H9 (cell line): Measurements from ENCODE around the gene CAMSAP2. TPM values are rescaled to one million over a fixed set of nuclear protein-coding genes. Genes with fewer than 3 reads are reported as not detected.

ENCODE experiments used
- DNase-seq: peaks from one replicate; pipeline ENCODE4 v3.0.0-alpha.2; 2017
- H2AFZ ChIP-seq: one replicate; pipeline ENCODE4 v1.6.1; 2013; ENCODE audit warnings: mild to moderate bottlenecking, low read length, control low read depth, moderate library complexity
- H2AK5ac ChIP-seq: 2 replicates; pipeline ENCODE4 v1.6.1; 2013; ENCODE audit warnings: low read length, control low read depth, mixed read lengths; ENCODE audit not compliant: insufficient read length
- H2BK120ac ChIP-seq: one replicate; pipeline ENCODE4 v1.6.1; 2013; ENCODE audit warnings: low read depth, mild to moderate bottlenecking, low read length, control low read depth, inconsistent platforms; ENCODE audit not compliant: poor library complexity, severe bottlenecking
- H2BK12ac ChIP-seq: 2 replicates; pipeline ENCODE4 v1.6.1; 2013; ENCODE audit warnings: low read length, control low read depth, mixed read lengths, low read depth; ENCODE audit not compliant: insufficient read length
- H2BK15ac ChIP-seq: 2 replicates; pipeline ENCODE4 v1.6.1; 2013; ENCODE audit warnings: low read depth, low read length, control low read depth
- H2BK20ac ChIP-seq: one replicate; pipeline ENCODE4 v1.6.1; 2013; ENCODE audit warnings: low read depth, mild to moderate bottlenecking, low read length, control low read depth, inconsistent platforms; ENCODE audit not compliant: poor library complexity, severe bottlenecking
- H2BK5ac ChIP-seq: 2 replicates; pipeline ENCODE4 v1.6.1; 2013; ENCODE audit warnings: low read length, control low read depth, mixed read lengths; ENCODE audit not compliant: insufficient read length
- H3K14ac ChIP-seq: 2 replicates; pipeline ENCODE4 v1.6.1; 2013; ENCODE audit warnings: low read length, control low read depth; ENCODE audit not compliant: insufficient read depth
- H3K18ac ChIP-seq: 2 replicates; pipeline ENCODE4 v1.6.1; 2013; ENCODE audit warnings: low read depth, mild to moderate bottlenecking, mixed read lengths, low read length, control low read depth; ENCODE audit not compliant: insufficient read length
- H3K23ac ChIP-seq: 2 replicates; pipeline ENCODE4 v1.6.1; 2013; ENCODE audit warnings: low read length, control low read depth, mixed read lengths, low read depth; ENCODE audit not compliant: insufficient read length
- H3K23me2 ChIP-seq: 2 replicates; pipeline ENCODE4 v1.6.1; 2013; ENCODE audit warnings: low read depth, mild to moderate bottlenecking, mixed read lengths, low read length, control low read depth; ENCODE audit not compliant: insufficient read length, poor library complexity, severe bottlenecking
- H3K27ac ChIP-seq: 2 replicates; pipeline ENCODE4 v1.5.1; 2013; ENCODE audit warnings: low read length, control low read depth, mixed read lengths, low read depth; ENCODE audit not compliant: insufficient read length
- H3K27me3 ChIP-seq: 2 replicates; pipeline ENCODE4 v1.6.1; 2013; ENCODE audit warnings: low read length, control low read depth, inconsistent platforms; ENCODE audit not compliant: insufficient read depth
- H3K4ac ChIP-seq: 2 replicates; pipeline ENCODE4 v1.6.1; 2013; ENCODE audit warnings: low read depth, mild to moderate bottlenecking, control low read depth, inconsistent platforms, low read length, moderate library complexity
- H3K4me1 ChIP-seq: 2 replicates; pipeline ENCODE4 v1.6.1; 2013; ENCODE audit warnings: low read length, control low read depth, inconsistent platforms; ENCODE audit not compliant: insufficient read depth
- H3K4me2 ChIP-seq: 2 replicates; pipeline ENCODE4 v1.6.1; 2013; ENCODE audit warnings: low read length, control low read depth, mixed read lengths; ENCODE audit not compliant: insufficient read length, insufficient read depth
- H3K56ac ChIP-seq: 2 replicates; pipeline ENCODE4 v1.6.1; 2013; ENCODE audit warnings: low read depth, mild to moderate bottlenecking, mixed read lengths, low read length, control low read depth; ENCODE audit not compliant: insufficient read length
- H3K79me1 ChIP-seq: 2 replicates; pipeline ENCODE4 v1.6.1; 2013; ENCODE audit warnings: low read depth, mild to moderate bottlenecking, moderate library complexity, low read length, control low read depth, inconsistent platforms; ENCODE audit not compliant: insufficient read depth, poor library complexity, severe bottlenecking
- H3K79me2 ChIP-seq: 2 replicates; pipeline ENCODE4 v1.6.1; 2013; ENCODE audit warnings: low read length, control low read depth, inconsistent platforms; ENCODE audit not compliant: insufficient read depth
- H3K9ac ChIP-seq: 2 replicates; pipeline ENCODE4 v1.6.1; 2013; ENCODE audit warnings: low read length, control low read depth, mixed read lengths; ENCODE audit not compliant: insufficient read length; ENCODE audit errors: extremely low read depth
- H3K9me3 ChIP-seq: one replicate; pipeline ENCODE4 v1.6.1; 2013; ENCODE audit warnings: low read depth, low read length, inconsistent platforms; ENCODE audit not compliant: control insufficient read depth
- H3T11ph ChIP-seq: one replicate; pipeline ENCODE4 v1.6.1; 2013; ENCODE audit warnings: mild to moderate bottlenecking, low read length, control low read depth, inconsistent platforms
- H4K20me1 ChIP-seq: one replicate; pipeline ENCODE4 v1.6.1; 2013; ENCODE audit not compliant: control insufficient read depth, insufficient read length, insufficient read depth
- H4K5ac ChIP-seq: 2 replicates; pipeline ENCODE4 v1.6.1; 2013; ENCODE audit warnings: low read depth, mild to moderate bottlenecking, mixed read lengths, low read length, control low read depth; ENCODE audit not compliant: insufficient read length
- H4K8ac ChIP-seq: replicated peaks from 2 replicates; pipeline ENCODE4 v1.6.1; 2013; ENCODE audit warnings: low read length, control low read depth, mixed read lengths, low read depth; ENCODE audit not compliant: insufficient read length
- H4K91ac ChIP-seq: 2 replicates; pipeline ENCODE4 v1.6.1; 2013; ENCODE audit warnings: low read depth, mild to moderate bottlenecking, moderate library complexity, mixed read lengths, low read length, control low read depth; ENCODE audit not compliant: insufficient read length
- H3K27ac Mint-ChIP-seq, 3 experiments: 2 replicates in 2 of 3; 3 replicates in 1 of 3; pipeline ENCODE4 v1.8.0; 2020 to 2021; ENCODE audit warnings: mixed read lengths in 3 of 3, mild to moderate bottlenecking in 1 of 3, moderate library complexity in 1 of 3
- H3K27me3 Mint-ChIP-seq: 2 replicates; pipeline ENCODE4 v1.8.0; 2021; ENCODE audit warnings: low read depth, mild to moderate bottlenecking, moderate library complexity, mixed read lengths
- H3K36me3 Mint-ChIP-seq, 3 experiments: 2 replicates in 2 of 3; 3 replicates in 1 of 3; pipeline ENCODE4 v1.8.0; 2020 to 2021; ENCODE audit warnings: low read depth in 3 of 3, mixed read lengths in 3 of 3; ENCODE audit not compliant: insufficient read depth in 1 of 3
- H3K4me1 Mint-ChIP-seq, 2 experiments: 2 replicates each; pipeline ENCODE4 v1.8.0; 2020; ENCODE audit warnings: mixed read lengths in 2 of 2
- H3K4me3 Mint-ChIP-seq, 2 experiments: 2 replicates in 1 of 2; 3 replicates in 1 of 2; pipeline ENCODE4 v1.8.0; 2020 to 2021; ENCODE audit warnings: mild to moderate bottlenecking in 2 of 2, mixed read lengths in 2 of 2, moderate library complexity in 1 of 2
- H3K9me3 Mint-ChIP-seq, 2 experiments: 2 replicates in 1 of 2; 3 replicates in 1 of 2; pipeline ENCODE4 v1.8.0; 2020; ENCODE audit warnings: mild to moderate bottlenecking in 2 of 2, mixed read lengths in 2 of 2, moderate library complexity in 1 of 2
- CTCF ChIP-seq: fragments of 200-600 bp; sonication (generic); conservative IDR thresholded peaks from 3 replicates; pipeline ENCODE4 v1.8.0; 2021; ENCODE audit warnings: antibody characterized with exemption, mild to moderate bottlenecking
- WGBS: extraction: QIAGEN DNeasy Blood & Tissue Kit; methylation state at CpG from one replicate; pipeline ENCODE4 v1.1.7; 2013; ENCODE audit warnings: missing lambda C conversion rate, low lambda C conversion rate, mixed read lengths; ENCODE audit not compliant: insufficient read length; ENCODE audit errors: extremely low coverage; 5-methylcytosine and 5-hydroxymethylcytosine counted together
- total RNA-seq: library from RNA; stranded (reverse); gene quantifications from 2 replicates; pipeline ENCODE4 v1.2.1, GENCODE V29; 2021

CAMSAP2 gene
- total RNA-seq, 1 experiment from 2014 or later = 33.7 TPM

DNA sequence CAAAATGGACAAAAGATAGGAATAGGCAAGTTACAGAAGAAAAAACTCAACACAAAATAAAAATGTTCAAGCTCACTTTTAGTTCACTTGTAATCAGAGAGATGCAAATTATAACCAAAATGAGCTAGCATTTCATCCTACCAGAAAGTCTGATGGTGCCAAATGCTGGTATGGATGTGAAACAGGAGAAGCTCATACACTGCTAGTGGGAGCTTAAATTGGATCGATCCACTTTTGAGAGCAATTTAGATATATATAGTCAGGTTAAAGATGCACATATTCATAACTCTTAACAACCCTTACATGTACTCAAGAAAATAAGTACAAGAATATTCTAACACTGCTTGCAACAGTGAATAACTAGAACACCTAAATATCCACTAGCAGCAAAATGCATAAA lies 18.5 kb upstream of the CAMSAP2 start:
- no peaks in the 10 kb centered on the region for H3K36me3 Mint-ChIP-seq
- peaks cover 2% of the 10 kb centered on the region for H3K27me3 Mint-ChIP-seq
- WGBS = no CpG with 5 or more reads among the region's 1 CpG
- H3K23ac ChIP-seq = no peak overlapping the region
- no peaks in the 10 kb centered on the region for H3K4me1 Mint-ChIP-seq
- H3K9me3 Mint-ChIP-seq = no peaks in the 10 kb centered on the region
- no peaks in the 10 kb centered on the region for H4K20me1 ChIP-seq
- H3K79me2 ChIP-seq = no peaks in the 10 kb centered on the region
- no peaks in the 10 kb centered on the region for H3K23me2 ChIP-seq
- TF ChIP-seq CTCF = no peak
- no peak overlapping the region for H2BK120ac ChIP-seq
- H4K5ac ChIP-seq = no peak overlapping the region
- H3K14ac ChIP-seq = no peak overlapping the region
- no peak overlapping the region for H3T11ph ChIP-seq
- no peak overlapping the region for H2AFZ ChIP-seq
- no peaks in the 10 kb centered on the region for H3K79me1 ChIP-seq
- no peak overlapping the region for H3K27ac ChIP-seq
- no peak overlapping the region for H3K27ac Mint-ChIP-seq
- no peak overlapping the region for H2BK5ac ChIP-seq
- no peaks in the 10 kb centered on the region for H3K4me1 ChIP-seq
- no peaks in the 10 kb centered on the region for H3K9me3 ChIP-seq
- no peak overlapping the region for H2AK5ac ChIP-seq
- no peak overlapping the region for H3K4me2 ChIP-seq
- H3K56ac ChIP-seq = no peak overlapping the region
- no peak overlapping the region for H4K8ac ChIP-seq
- H3K4ac ChIP-seq = no peak overlapping the region
- no peak for DNase-seq
- H4K91ac ChIP-seq = no peak overlapping the region
- H2BK12ac ChIP-seq = no peak overlapping the region
- H3K9ac ChIP-seq = no peak overlapping the region
- H3K18ac ChIP-seq = no peak overlapping the region
- H3K27me3 ChIP-seq = no peaks in the 10 kb centered on the region
- H2BK20ac ChIP-seq = no peak overlapping the region
- H3K4me3 Mint-ChIP-seq = no peak overlapping the region
- H2BK15ac ChIP-seq = no peak overlapping the region
